IMR-90 (cell line): Measurements from ENCODE around the gene ACSS2. TPM values are rescaled to one million over a fixed set of nuclear protein-coding genes. Genes with fewer than 3 reads are reported as not detected.

Experiments
- ATAC-seq: fragments of 200-7000 bp; cut with Tn5 transposase; 2 replicates; pipeline ENCODE4 v1.9.1; 2020; ENCODE audit warnings: low read depth, mild to moderate bottlenecking, moderate library complexity
- BruUV-seq: library from RNA; stranded (reverse); fragments of 400-500 nt; replicated peaks from 2 replicates; lab custom pipeline; 2021; lab: Mats Ljungman, UMichigan
- CTCF ChIA-PET: fragments of 300-600 bp; formaldehyde crosslinking; extraction: SDS; loops from one replicate; lab custom pipeline; 2021; ENCODE audit warnings: antibody characterized with exemption; lab: Yijun Ruan, JAX
- POLR2A ChIA-PET: fragments of 300-600 bp; sonication (Branson Sonifier 250); formaldehyde crosslinking; loops from one replicate; lab custom pipeline; 2022; ENCODE audit warnings: antibody characterized with exemption; ENCODE audit not compliant: unreplicated experiment; lab: Charles Lee
- DNase-seq: peaks from one replicate; pipeline ENCODE4 v3.0.0; 2013
- H2AFZ ChIP-seq: replicated peaks from 2 replicates; pipeline ENCODE3; 2013; ENCODE audit warnings: low read length, mild to moderate bottlenecking; ENCODE audit not compliant: poor library complexity
- H2AK5ac ChIP-seq: 2 replicates; pipeline ENCODE4 v1.6.1; 2013; ENCODE audit warnings: low read depth, low read length, inconsistent platforms
- H2AK9ac ChIP-seq: replicated peaks from 2 replicates; pipeline ENCODE3; 2013; ENCODE audit warnings: mild to moderate bottlenecking, low read depth, low read length, moderate library complexity; ENCODE audit not compliant: poor library complexity
- H2BK120ac ChIP-seq: 2 replicates; pipeline ENCODE4 v1.6.1; 2013; ENCODE audit warnings: low read depth, low read length, inconsistent platforms
- H2BK15ac ChIP-seq: 3 replicates; pipeline ENCODE4 v1.6.1; 2013; ENCODE audit warnings: low read depth, low read length, inconsistent platforms
- H2BK20ac ChIP-seq: 2 replicates; pipeline ENCODE4 v1.6.1; 2013; ENCODE audit warnings: low read depth, mild to moderate bottlenecking, inconsistent platforms, low read length, moderate library complexity
- H2BK5ac ChIP-seq: 2 replicates; pipeline ENCODE4 v1.6.1; 2013; ENCODE audit warnings: mild to moderate bottlenecking, low read depth, low read length, inconsistent platforms; ENCODE audit not compliant: poor library complexity, severe bottlenecking
- H3K14ac ChIP-seq: replicated peaks from 2 replicates; pipeline ENCODE4 v1.6.1; 2013; ENCODE audit warnings: low read depth, low read length, inconsistent platforms
- H3K18ac ChIP-seq: 2 replicates; pipeline ENCODE4 v1.6.1; 2013; ENCODE audit warnings: low read depth, low read length, control low read depth
- H3K23ac ChIP-seq: 2 replicates; pipeline ENCODE4 v1.6.1; 2013; ENCODE audit warnings: low read depth, low read length, inconsistent platforms
- H3K27ac ChIP-seq: 2 replicates; pipeline ENCODE4 v1.5.1; 2013; ENCODE audit warnings: mild to moderate bottlenecking, control low read depth, low read length; ENCODE audit not compliant: insufficient read depth
- H3K27me3 ChIP-seq: 2 replicates; pipeline ENCODE4 v1.6.1; 2013; ENCODE audit warnings: low read length; ENCODE audit not compliant: control insufficient read depth, insufficient read depth
- H3K36me3 ChIP-seq: 2 replicates; pipeline ENCODE4 v1.6.1; 2013; ENCODE audit warnings: low read length, mixed read lengths; ENCODE audit not compliant: control insufficient read depth, insufficient read depth
- H3K4ac ChIP-seq: 2 replicates; pipeline ENCODE4 v1.6.1; 2013; ENCODE audit warnings: low read depth, low read length, inconsistent platforms
- H3K4me1 ChIP-seq: 2 replicates; pipeline ENCODE4 v1.6.1; 2013; ENCODE audit warnings: low read length, mixed read lengths; ENCODE audit not compliant: control insufficient read depth, insufficient read depth
- H3K4me2 ChIP-seq: 2 replicates; pipeline ENCODE4 v1.6.1; 2013; ENCODE audit warnings: low read depth, mild to moderate bottlenecking, control low read depth, low read length, moderate library complexity
- H3K4me3 ChIP-seq: 2 replicates; pipeline ENCODE4 v1.5.1; 2013; ENCODE audit warnings: low read depth, mild to moderate bottlenecking, control low read depth, low read length, moderate library complexity; ENCODE audit not compliant: insufficient read depth
- H3K56ac ChIP-seq: 2 replicates; pipeline ENCODE4 v1.6.1; 2013; ENCODE audit warnings: low read length, inconsistent platforms; ENCODE audit not compliant: insufficient read depth; ENCODE audit errors: extremely low read depth
- H3K79me1 ChIP-seq, 2 experiments: 2 replicates each; pipeline ENCODE4 v1.6.1; 2013; ENCODE audit warnings: low read length in 2 of 2, inconsistent platforms in 1 of 2, low read depth in 1 of 2
- H3K9ac ChIP-seq: 2 replicates; pipeline ENCODE4 v1.6.1; 2013; ENCODE audit warnings: low read depth, low read length, control low read depth
- H3K9me1 ChIP-seq: 2 replicates; pipeline ENCODE4 v1.6.1; 2013; ENCODE audit warnings: low read length, inconsistent platforms; ENCODE audit not compliant: insufficient read depth
- H3K9me3 ChIP-seq: 2 replicates; pipeline ENCODE4 v1.6.1; 2013; ENCODE audit warnings: low read length; ENCODE audit not compliant: control insufficient read depth, insufficient read depth
- H4K20me1 ChIP-seq: 2 replicates; pipeline ENCODE4 v1.6.1; 2013; ENCODE audit warnings: low read length, inconsistent platforms; ENCODE audit not compliant: insufficient read depth
- H4K5ac ChIP-seq: 2 replicates; pipeline ENCODE4 v1.6.1; 2013; ENCODE audit warnings: mild to moderate bottlenecking, low read depth, low read length, control low read depth
- H4K8ac ChIP-seq, 2 experiments: 2 replicates each; pipeline ENCODE4 v1.6.1; 2013; ENCODE audit warnings: low read depth in 2 of 2, low read length in 2 of 2, control low read depth in 1 of 2, inconsistent platforms in 1 of 2
- H4K91ac ChIP-seq: 2 replicates; pipeline ENCODE4 v1.6.1; 2013; ENCODE audit warnings: low read depth, low read length, inconsistent platforms; ENCODE audit not compliant: insufficient read depth
- BHLHE40 ChIP-seq: fragments of 150-350 bp; IDR thresholded peaks from 2 replicates; pipeline ENCODE4 v1.6.1; 2016; ENCODE audit warnings: mild to moderate bottlenecking, low read depth, low read length
- CEBPB ChIP-seq: IDR thresholded peaks from 2 replicates; pipeline ENCODE4 v1.6.1; 2012; ENCODE audit warnings: low read depth, low read length, improper control_type of control experiment
- CHD1 ChIP-seq: IDR thresholded peaks from 2 replicates; pipeline ENCODE4 v1.6.1; 2012; ENCODE audit warnings: low read depth, low read length, improper control_type of control experiment
- FOS ChIP-seq: fragments of 150-350 bp; IDR thresholded peaks from 2 replicates; pipeline ENCODE4 v1.6.1; 2016; ENCODE audit warnings: low read depth, low read length
- MAFK ChIP-seq: IDR thresholded peaks from 2 replicates; pipeline ENCODE4 v1.6.1; 2012; ENCODE audit warnings: low read depth, low read length, improper control_type of control experiment
- MAZ ChIP-seq: IDR thresholded peaks from 2 replicates; pipeline ENCODE4 v1.6.1; 2012; ENCODE audit warnings: low read depth, mild to moderate bottlenecking, low read length, improper control_type of control experiment, moderate library complexity, borderline replicate concordance
- MXI1 ChIP-seq: IDR thresholded peaks from 2 replicates; pipeline ENCODE4 v1.6.1; 2012; ENCODE audit warnings: low read depth, mild to moderate bottlenecking, low read length, moderate library complexity, borderline replicate concordance
- NFE2L2 ChIP-seq: fragments of 150-350 bp; IDR thresholded peaks from 2 replicates; pipeline ENCODE4 v1.6.1; 2016; ENCODE audit warnings: low read depth, mild to moderate bottlenecking, low read length
- POLR2A ChIP-seq: IDR thresholded peaks from 2 replicates; pipeline ENCODE4 v1.6.1; 2012; ENCODE audit warnings: mild to moderate bottlenecking, low read depth, low read length
- RAD21 ChIP-seq: IDR thresholded peaks from 2 replicates; pipeline ENCODE4 v1.6.1; 2012; ENCODE audit warnings: low read length, improper control_type of control experiment
- RCOR1 ChIP-seq: IDR thresholded peaks from 2 replicates; pipeline ENCODE4 v1.6.1; 2012; ENCODE audit warnings: mild to moderate bottlenecking, low read length, improper control_type of control experiment; ENCODE audit not compliant: insufficient replicate concordance
- RFX5 ChIP-seq: IDR thresholded peaks from 2 replicates; pipeline ENCODE4 v1.8.0; 2012; ENCODE audit warnings: low read depth, mild to moderate bottlenecking, low read length, moderate library complexity
- SMC3 ChIP-seq: fragments of 150-350 bp; IDR thresholded peaks from 2 replicates; pipeline ENCODE4 v1.6.1; 2016; ENCODE audit warnings: low read depth, mild to moderate bottlenecking, antibody characterized with exemption, low read length, moderate library complexity
- dilution Hi-C: fragments of 300-500 bp; cut with HindIII; formaldehyde crosslinking; loops from one replicate; pipeline ENCODE4 v1.14.3; 2018; ENCODE audit warnings: low sequenced_read_pairs; ENCODE audit not compliant: unreplicated experiment
- in situ Hi-C: fragments of 300-500 bp; cut with MboI; formaldehyde crosslinking; loops from 3 replicates; pipeline ENCODE4 v1.14.3; 2019; ENCODE audit warnings: low sequenced_read_pairs, inconsistent platforms, mixed read lengths
- intact Hi-C: fragments of 100-400 bp; cut with micrococcal nuclease; formaldehyde crosslinking; loops from 2 replicates; pipeline ENCODE4 v1.10.0; 2022
- polyA plus RNA-seq, 3 experiments: library from polyadenylated mRNA; depleted of rRNA; stranded (reverse); fragments of >200 nt; gene quantifications; 2 replicates each; pipeline ENCODE4 v1.2.3, GENCODE V29; 2012; ENCODE audit warnings: low replicate concordance in 1 of 3
- total RNA-seq: library from RNA; depleted of rRNA; stranded (reverse); fragments of >200 nt; gene quantifications from 2 replicates; pipeline ENCODE4 v1.2.3, GENCODE V29; 2012
- TF ChIP-seq, protein P1 (sequence below): fragments of 150-350 bp; IDR thresholded peaks from 2 replicates; pipeline ENCODE4 v1.6.1; 2017; ENCODE audit warnings: mild to moderate bottlenecking, antibody characterized with exemption, low read length, low read depth
- TF ChIP-seq, protein P2 (sequence below): fragments of 150-350 bp; IDR thresholded peaks from 2 replicates; pipeline ENCODE4 v1.6.1; 2016; ENCODE audit warnings: low read depth, mild to moderate bottlenecking, low read length, moderate library complexity, borderline replicate concordance
- TF ChIP-seq, protein P3 (sequence below): conservative IDR thresholded peaks from 2 replicates; pipeline ENCODE4 v1.5.1; 2012; ENCODE audit warnings: mild to moderate bottlenecking, low read depth, low read length, improper control_type of control experiment

Gene ACSS2
- total and polyA plus RNA-seq, 2 of the 4 experiments (the other 2 are of a cell fraction), result 26.9 to 46.4 TPM

DNA sequence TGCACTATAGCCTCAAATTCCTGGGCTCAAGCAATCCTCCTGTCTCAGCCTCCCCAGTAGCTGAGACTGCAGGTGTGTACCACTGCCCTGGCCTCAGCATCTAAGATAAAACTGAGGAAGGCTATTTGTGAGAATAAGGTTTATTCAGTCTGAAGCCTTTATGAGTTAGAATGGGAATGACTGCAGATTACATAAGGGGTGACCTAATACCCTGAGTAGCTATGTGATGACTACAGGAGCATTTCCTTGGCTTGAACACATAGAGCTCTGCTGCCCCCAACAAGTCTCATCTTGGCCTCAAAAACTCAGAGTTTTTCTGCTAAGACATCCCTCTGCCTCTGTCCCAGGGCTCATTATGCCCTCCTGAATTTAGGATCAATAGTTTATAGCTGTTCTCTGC, 71.6 kb downstream of the ACSS2 start:
- peaks cover 13% of the 10 kb centered on the region for H3K36me3 ChIP-seq
- dilution Hi-C loops, result no loop called here

More for the DNA sequence above, 71.6 kb downstream of the ACSS2 start:
- Histone ChIP-seq H3K4me1 (peaks cover 4% of the 10 kb centered on the region), H4K8ac (peak overlapping the region in 1 of 2 experiments; percentile 50; a peak in 1 of 4 replicates), H3K4me3 (no peak overlapping the region), H3K9me3 (no peaks in the 10 kb centered on the region), H2BK15ac (no peak overlapping the region; the same call in 2 of the 3 replicates), H3K56ac (no peak overlapping the region), H2BK5ac (peak overlapping the region; percentile 85), H3K79me1 (peaks cover 2 to 19% of the 10 kb centered on the region in 2 experiments; a peak in 3 of 4 replicates), H2AK5ac (no peak overlapping the region), H3K18ac (no peak overlapping the region), H3K4ac (peak overlapping the region; percentile 63), H4K20me1 (no peaks in the 10 kb centered on the region), H3K23ac (no peak overlapping the region), H3K14ac (peak overlapping the region; percentile 76; the same call in 1 of the 2 replicates), H2AFZ (no peak overlapping the region), H2BK120ac (peak overlapping the region; percentile 46), H4K91ac (no peak overlapping the region; the same call in 1 of the 2 replicates), H3K27me3 (no peaks in the 10 kb centered on the region), H2BK20ac (0 out of 2 replicates have a peak overlapping the region, but pooled peaks have one; percentile 24), H3K9me1 (peaks cover 15% of the 10 kb centered on the region), H3K9ac (no peak overlapping the region), H4K5ac (no peak overlapping the region), H2AK9ac (no peak overlapping the region), H3K27ac (no peak overlapping the region), H3K4me2 (no peak overlapping the region)
- ATAC-seq, result peak; percentile 88
- ChIA-PET CTCF (interaction anchor here (0.6 to 1.5 kb wide), 4 partner anchors 68 to 539 kb away, joined by 3 to 19 read pairs (median 4); no protein-coding TSS in a partner anchor), POLR2A (no interaction called here)
- in situ Hi-C loops, result no loop called here
- TF ChIP-seq, protein P1, sequence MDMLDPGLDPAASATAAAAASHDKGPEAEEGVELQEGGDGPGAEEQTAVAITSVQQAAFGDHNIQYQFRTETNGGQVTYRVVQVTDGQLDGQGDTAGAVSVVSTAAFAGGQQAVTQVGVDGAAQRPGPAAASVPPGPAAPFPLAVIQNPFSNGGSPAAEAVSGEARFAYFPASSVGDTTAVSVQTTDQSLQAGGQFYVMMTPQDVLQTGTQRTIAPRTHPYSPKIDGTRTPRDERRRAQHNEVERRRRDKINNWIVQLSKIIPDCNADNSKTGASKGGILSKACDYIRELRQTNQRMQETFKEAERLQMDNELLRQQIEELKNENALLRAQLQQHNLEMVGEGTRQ, result no peak
- no peak for TF ChIP-seq MAZ
- TF ChIP-seq MXI1, result no peak
- no peak for TF ChIP-seq FOS
- 0 out of 2 replicates have a peak, but pooled peaks have one; percentile 23 for TF ChIP-seq RFX5
- peak; percentile 58 for TF ChIP-seq RAD21
- TF ChIP-seq, protein P2, sequence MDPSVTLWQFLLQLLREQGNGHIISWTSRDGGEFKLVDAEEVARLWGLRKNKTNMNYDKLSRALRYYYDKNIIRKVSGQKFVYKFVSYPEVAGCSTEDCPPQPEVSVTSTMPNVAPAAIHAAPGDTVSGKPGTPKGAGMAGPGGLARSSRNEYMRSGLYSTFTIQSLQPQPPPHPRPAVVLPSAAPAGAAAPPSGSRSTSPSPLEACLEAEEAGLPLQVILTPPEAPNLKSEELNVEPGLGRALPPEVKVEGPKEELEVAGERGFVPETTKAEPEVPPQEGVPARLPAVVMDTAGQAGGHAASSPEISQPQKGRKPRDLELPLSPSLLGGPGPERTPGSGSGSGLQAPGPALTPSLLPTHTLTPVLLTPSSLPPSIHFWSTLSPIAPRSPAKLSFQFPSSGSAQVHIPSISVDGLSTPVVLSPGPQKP, result no peak
- TF ChIP-seq SMC3, result peak; percentile 30; the same call in 1 of the 2 replicates
- TF ChIP-seq, protein P3, sequence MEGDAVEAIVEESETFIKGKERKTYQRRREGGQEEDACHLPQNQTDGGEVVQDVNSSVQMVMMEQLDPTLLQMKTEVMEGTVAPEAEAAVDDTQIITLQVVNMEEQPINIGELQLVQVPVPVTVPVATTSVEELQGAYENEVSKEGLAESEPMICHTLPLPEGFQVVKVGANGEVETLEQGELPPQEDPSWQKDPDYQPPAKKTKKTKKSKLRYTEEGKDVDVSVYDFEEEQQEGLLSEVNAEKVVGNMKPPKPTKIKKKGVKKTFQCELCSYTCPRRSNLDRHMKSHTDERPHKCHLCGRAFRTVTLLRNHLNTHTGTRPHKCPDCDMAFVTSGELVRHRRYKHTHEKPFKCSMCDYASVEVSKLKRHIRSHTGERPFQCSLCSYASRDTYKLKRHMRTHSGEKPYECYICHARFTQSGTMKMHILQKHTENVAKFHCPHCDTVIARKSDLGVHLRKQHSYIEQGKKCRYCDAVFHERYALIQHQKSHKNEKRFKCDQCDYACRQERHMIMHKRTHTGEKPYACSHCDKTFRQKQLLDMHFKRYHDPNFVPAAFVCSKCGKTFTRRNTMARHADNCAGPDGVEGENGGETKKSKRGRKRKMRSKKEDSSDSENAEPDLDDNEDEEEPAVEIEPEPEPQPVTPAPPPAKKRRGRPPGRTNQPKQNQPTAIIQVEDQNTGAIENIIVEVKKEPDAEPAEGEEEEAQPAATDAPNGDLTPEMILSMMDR, result peak; percentile 48
- TF ChIP-seq POLR2A, result no peak
- TF ChIP-seq CEBPB, result peak; percentile 71
- TF ChIP-seq CHD1, result no peak
- no peak for TF ChIP-seq BHLHE40
- no peak for TF ChIP-seq NFE2L2
- TF ChIP-seq RCOR1, result no peak
- no peak for TF ChIP-seq MAFK
- DNase-seq, result peak; percentile 92
- no TSS peak for BruUV-seq
- intact Hi-C loops, result loop anchor here (1.0 kb wide), 1 partner anchor 72 kb away; the partner anchor contains the start of gene ACSS2
